GM19452 (cell line): ENCODE results near the gene CHL1.

ENCODE experiments used
- ATAC-seq: cut with Tn5 transposase; IDR thresholded peaks from one replicate; pipeline ENCODE4 v1.9.1; 2021; ENCODE audit not compliant: unreplicated experiment

Gene CHL1

DNA sequence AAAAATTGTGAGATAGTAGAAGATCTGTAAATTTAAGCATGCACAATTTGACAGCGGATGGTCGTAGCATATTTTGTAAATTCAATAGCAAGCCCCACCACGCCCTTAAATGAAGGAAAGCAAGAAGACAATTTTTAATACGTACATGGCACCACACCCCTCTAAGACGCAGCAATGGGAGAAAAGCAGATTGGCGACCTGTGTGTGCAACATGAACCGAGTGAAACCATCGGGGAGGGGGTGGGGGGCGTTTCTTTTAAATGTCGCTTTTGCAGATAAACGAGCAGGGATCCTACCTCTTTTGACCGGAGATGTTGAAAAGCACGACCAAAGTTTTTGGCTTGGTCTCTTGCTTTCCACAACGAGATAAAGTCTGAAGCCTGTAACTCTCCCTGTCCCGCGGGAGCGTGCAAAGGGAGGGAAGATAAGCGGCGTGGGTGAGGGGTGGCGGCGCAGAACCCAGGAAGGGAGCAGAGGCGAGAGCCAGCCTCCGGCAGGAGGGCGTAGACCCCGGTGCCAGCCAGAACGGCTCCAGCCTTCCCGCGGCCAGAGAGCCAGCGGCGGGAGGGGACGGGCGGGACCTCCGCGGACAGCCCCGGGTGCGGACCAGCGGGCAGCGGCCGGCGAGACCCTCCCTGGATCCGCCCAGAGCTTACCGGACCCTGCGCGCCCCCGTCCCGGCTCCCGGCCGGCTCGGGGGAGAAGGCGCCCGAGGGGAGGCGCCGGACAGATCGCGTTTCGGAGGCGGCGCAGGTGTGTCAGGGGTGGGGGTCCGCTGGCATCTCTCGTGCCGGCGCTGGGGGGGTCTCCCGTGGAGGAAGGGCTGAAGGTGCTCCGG is at the start of gene CHL1:
Gene CHL1 (plus strand): TSS at position 453 of the 838 bp plus-strand sequence. CDS start 123,014 bp downstream, outside the sequence.
- ATAC-seq = no peak

GRCh38 chr3:151614-152189 is 44.9 kb upstream of the CHL1 start:
- ATAC-seq = no peak

- ATAC-seq = no peak
These were observed 36.6 kb upstream of the CHL1 start for GRCh38 chr3:159974-160373.

DNA sequence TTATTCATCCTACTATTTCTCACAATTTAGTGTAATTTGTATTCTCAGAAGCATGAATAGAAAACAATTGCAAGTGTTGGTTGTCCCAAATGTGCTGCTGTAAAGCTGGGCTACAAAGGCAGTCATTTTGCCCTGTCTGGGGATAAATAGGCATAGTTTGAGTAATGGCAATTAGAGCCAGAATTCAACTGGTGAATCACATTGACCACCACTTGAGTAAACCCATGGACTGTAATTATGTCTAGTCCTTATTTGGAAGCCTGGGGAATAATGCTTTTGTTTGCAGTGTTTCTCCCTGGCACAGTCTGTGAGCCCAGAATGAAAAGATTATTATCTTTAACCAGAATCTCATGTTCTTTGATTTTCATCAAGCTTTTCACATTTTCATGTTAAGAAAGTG is 30.5 kb upstream of the CHL1 start:
- ATAC-seq = no peak

DNA sequence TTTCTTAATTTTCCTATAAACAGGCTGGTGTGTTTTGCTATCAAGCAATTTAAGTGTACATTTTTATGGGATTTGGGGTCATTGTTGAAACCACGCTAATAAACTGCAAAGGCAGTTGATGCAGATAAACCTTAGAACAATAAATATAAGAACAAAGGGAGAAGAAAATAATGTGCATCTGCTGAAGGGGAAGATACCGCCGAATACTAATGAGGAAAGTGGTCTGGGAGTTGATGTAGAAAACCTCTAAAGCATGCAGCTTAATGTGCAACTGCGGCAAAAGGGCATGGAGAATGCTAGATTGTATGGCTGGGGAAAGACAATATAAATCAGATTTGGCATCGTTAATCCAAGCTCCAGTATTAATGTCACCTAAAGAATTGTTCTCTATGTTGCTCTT is 29.8 kb upstream of the CHL1 start:
- no peak for ATAC-seq

DNA sequence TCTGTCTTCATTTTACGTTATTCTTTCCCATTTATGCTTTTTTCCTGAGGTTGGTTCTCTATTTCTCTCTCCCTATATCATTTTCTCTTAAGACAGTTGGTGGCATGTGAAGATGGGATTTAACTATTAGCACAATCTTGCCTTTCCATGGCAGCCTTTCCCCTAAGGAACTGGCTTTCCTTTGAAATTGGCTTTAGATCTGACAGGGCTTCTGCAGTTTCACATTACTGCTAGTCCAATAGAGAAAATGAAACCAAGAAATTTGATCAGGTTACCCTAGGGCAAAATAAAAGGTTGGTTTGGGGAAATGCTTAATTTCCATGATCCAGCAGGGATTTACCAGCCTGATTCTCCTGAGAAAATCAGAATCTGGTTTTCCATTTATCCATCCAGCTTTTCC is 22.7 kb upstream of the CHL1 start:
- peak; percentile 75 for ATAC-seq

- ATAC-seq = no peak
These were observed 11.6 kb upstream of the CHL1 start for GRCh38 chr3:184976-185375.

DNA sequence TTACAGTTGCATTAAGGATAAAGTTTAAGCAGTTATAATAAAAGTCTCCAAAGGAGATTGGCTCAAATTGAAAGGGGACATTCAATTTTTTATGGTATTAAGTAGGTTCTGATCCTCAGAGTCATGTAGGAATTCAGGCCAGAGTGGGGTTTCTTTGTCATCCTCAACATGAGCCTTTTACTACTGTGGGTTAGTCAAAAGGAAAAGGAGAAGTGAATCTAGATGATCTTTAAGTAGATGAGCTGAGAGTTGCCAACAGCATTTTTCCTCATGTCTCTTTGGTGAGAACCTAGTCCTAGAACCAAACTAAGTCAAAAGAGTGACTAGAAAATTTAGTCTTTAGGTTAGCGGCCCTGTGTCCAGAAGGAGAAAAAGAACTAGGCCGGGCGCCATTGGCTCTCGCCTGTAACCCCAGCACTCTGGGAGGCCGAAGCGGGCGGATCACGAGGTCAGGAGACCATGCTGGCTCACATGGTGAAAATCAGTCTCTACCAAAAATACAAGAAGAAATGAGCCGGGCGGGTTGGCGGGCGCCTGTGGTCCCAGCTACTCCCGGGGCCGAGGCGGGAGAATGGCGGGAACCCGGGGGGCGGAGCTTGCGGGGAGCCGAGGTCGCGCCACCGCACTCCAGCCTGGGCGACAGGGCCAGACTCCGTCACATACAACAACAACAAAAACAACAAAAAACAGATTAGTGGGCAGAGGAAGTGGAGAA is 4.2 kb upstream of the CHL1 start:
- peak; percentile 65 for ATAC-seq

DNA sequence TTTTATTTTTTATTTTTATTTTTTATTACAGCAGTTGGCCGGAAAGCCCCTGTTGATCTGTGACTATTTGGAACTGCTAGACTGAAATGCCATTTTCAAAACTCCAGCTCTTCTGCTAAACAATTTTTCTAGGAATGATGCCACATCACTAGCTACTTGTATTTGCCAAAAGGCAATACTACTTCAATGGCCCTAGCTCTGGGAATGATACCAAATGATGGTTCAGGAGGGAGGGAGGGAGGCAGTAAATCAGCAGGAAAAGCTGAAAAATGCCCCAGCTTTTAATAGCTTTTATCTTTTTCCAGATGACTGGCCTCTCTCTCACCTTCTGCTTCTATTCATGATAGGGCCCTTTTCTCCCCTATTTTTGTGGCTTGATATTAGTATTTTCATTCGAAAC is 2.6 kb upstream of the CHL1 start:
- ATAC-seq = no peak

DNA sequence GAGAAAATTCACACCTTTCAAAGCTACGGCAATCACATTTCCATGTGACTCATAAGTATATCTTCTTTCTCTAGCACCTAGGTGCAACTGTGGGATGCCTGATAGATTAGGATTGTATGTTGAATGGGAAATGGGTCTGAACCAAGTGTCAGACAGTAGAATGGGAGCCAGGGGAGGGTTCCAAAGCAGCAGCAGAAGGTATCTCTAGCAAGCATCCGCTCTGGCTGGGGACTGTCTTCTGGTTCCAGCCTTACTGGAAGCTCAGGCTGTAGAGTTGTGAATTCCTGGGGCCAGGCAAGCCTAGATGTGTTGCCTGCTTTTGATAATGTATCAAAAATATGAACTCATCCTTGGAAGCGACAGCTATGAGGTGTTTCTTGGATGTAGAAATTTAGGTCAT is 2.1 kb upstream of the CHL1 start:
- ATAC-seq = no peak

DNA sequence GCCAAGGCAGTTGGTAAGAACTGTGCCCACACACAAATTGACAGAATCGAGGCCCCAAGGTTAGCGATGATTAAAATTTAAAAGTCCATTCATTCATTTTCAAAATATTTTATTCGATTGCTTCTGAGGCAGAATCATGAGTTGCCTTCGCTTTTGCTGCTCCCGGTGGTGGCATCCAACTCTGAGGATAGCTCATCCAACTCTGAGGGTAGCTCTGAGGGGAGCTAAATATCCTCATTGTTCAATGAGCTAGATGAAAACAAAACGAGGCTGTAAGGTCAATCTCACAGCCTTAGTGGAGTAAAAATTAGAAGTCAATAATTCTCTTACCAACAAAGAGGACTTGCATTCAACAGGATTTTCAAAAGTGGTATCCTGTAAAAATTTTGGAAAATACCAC is 897 bp upstream of the CHL1 start:
- no peak for ATAC-seq

DNA sequence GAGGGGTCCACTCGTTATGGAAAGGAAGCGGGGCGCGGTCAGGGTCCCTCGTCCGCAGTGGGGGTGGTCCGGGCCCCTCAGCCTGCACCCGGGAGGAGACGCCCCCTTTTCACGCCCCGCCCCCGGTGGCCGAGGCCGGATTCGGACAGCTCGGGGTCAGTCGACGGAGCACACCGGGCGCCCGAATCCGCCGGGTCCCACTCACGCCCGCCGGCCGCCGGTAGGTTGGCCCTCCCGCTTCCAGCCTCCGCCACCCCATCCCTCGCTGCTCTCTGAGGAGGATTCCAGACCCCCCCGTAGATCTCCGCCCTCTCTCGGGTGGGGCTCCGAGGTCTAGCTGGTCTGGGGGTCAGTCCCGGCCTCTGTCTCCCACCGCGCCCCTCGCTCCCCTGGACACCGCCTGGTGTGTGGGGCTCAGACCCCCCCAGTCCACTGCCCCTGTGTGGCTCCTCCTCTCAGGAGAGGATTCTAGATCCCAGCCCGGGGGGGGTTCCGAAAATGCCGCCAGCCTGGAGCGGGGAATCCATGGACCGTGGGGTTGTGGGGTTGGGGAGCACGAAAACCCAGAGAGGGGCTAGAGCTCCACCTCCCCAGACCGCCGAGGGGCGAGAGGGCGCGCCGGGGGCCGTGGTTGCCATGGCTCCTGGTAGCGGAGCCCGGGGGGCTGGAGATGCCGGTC is 725 bp downstream of the CHL1 start:
- ATAC-seq = no peak

GRCh38 chr3:197828-198491 is 1.4 kb downstream of the CHL1 start:
- ATAC-seq = no peak

- ATAC-seq = no peak
These were observed 3.3 kb downstream of the CHL1 start for GRCh38 chr3:199835-200234.

GRCh38 chr3:200758-201325 is 4.3 kb downstream of the CHL1 start:
- no peak for ATAC-seq

- ATAC-seq = no peak
These were observed 7.5 kb downstream of the CHL1 start for GRCh38 chr3:204102-204501.

GRCh38 chr3:207973-208372 is 11.4 kb downstream of the CHL1 start:
- no peak for ATAC-seq

- no peak for ATAC-seq
These were observed 14.1 kb downstream of the CHL1 start for GRCh38 chr3:210669-211068.

GRCh38 chr3:212432-212831 is 15.9 kb downstream of the CHL1 start:
- ATAC-seq = peak; percentile 89

GRCh38 chr3:217099-217813 is 20.7 kb downstream of the CHL1 start:
- ATAC-seq = no peak
